MM.1S (cell line): ENCODE results near the gene ZNF592.

Source experiments
- CTCF ChIP-seq: fragments of 300-600 bp; sonication (generic); IDR thresholded peaks from 2 replicates; pipeline ENCODE4 v1.5.1; 2016; ENCODE audit warnings: antibody characterized with exemption, low read length, mixed read lengths
- EZH2 ChIP-seq: fragments of 300-600 bp; sonication (generic); optimal IDR thresholded peaks from 2 replicates; pipeline ENCODE3; 2017; ENCODE audit warnings: low read depth, mild to moderate bottlenecking, antibody characterized with exemption, low read length, mixed read lengths

GRCh38 chr15:84722628-84723027, 25.8 kb upstream of the ZNF592 start:
- TF ChIP-seq CTCF (no peak), EZH2 (no peak)
